HG02763 (cell line): ENCODE data around the gene CWF19L1.

Experiments
- ATAC-seq: cut with Tn5 transposase; IDR thresholded peaks from one replicate; pipeline ENCODE4 v1.9.1; 2021; ENCODE audit warnings: mild to moderate bottlenecking, moderate library complexity; ENCODE audit not compliant: unreplicated experiment

The CWF19L1 gene

GRCh38 chr10:100184426-100184825 is 83.0 kb downstream of the CWF19L1 start:
- ATAC-seq, result no peak

GRCh38 chr10:100183481-100183880 is 84.0 kb downstream of the CWF19L1 start:
- ATAC-seq, result no peak

- no peak for ATAC-seq
Observed at GRCh38 chr10:100182908-100183307, 84.5 kb downstream of the CWF19L1 start.
